NCI-H146 (cell line): ENCODE data around the gene RSRC1.
"Not testable (repeated sequence)": the region's sequence is repeated elsewhere in the genome, so short reads cannot be mapped to it uniquely, and the experiment has no call there.

ENCODE experiments used
- DNase-seq: peaks from one replicate; lab custom pipeline; 2025; lab: John Stamatoyannopoulos, UW

The RSRC1 gene

GRCh38 chr3:158109804-158110657 is at the start of gene RSRC1:
TSS of gene RSRC1 (plus strand) at chr3:158110089. CDS start at chr3:158122105, 12,016 bp downstream.
- peak; percentile 95 for DNase-seq

- not testable (repeated sequence) for DNase-seq
These were observed 44.3 kb upstream of the RSRC1 start for GRCh38 chr3:158065574-158065973.

GRCh38 chr3:158072790-158073189 is 37.1 kb upstream of the RSRC1 start:
- DNase-seq, result no peak

GRCh38 chr3:158074591-158074990 is 35.3 kb upstream of the RSRC1 start:
- no peak for DNase-seq

- DNase-seq, result no peak
These were observed 30.3 kb upstream of the RSRC1 start for GRCh38 chr3:158079599-158079998.

- no peak for DNase-seq
These were observed 25.2 kb upstream of the RSRC1 start for GRCh38 chr3:158084651-158085050.

GRCh38 chr3:158085358-158085757 is 24.5 kb upstream of the RSRC1 start:
- DNase-seq, result no peak

- DNase-seq, result no peak
These were observed 24.0 kb upstream of the RSRC1 start for GRCh38 chr3:158085931-158086330.

GRCh38 chr3:158086361-158086760 is 23.5 kb upstream of the RSRC1 start:
- DNase-seq, result no peak

- no peak for DNase-seq
These were observed 23.1 kb upstream of the RSRC1 start for GRCh38 chr3:158086776-158087175.

GRCh38 chr3:158091531-158091930 is 18.4 kb upstream of the RSRC1 start:
- DNase-seq, result peak; percentile 21

GRCh38 chr3:158093526-158093925 is 16.4 kb upstream of the RSRC1 start:
- DNase-seq, result no peak

GRCh38 chr3:158094235-158095110 is 15.4 kb upstream of the RSRC1 start:
- DNase-seq, result no peak

GRCh38 chr3:158095111-158095813 is 14.6 kb upstream of the RSRC1 start:
- no peak for DNase-seq

GRCh38 chr3:158095814-158096704 is 13.8 kb upstream of the RSRC1 start:
- DNase-seq, result no peak

GRCh38 chr3:158097081-158097592 is 12.8 kb upstream of the RSRC1 start:
- no peak for DNase-seq

- DNase-seq, result peak; percentile 97
These were observed 12.1 kb upstream of the RSRC1 start for GRCh38 chr3:158097593-158098308.

GRCh38 chr3:158098309-158098639 is 11.6 kb upstream of the RSRC1 start:
- no peak for DNase-seq

GRCh38 chr3:158098834-158099424 is 11.0 kb upstream of the RSRC1 start:
- no peak for DNase-seq

GRCh38 chr3:158100681-158101080 is 9.2 kb upstream of the RSRC1 start:
- DNase-seq, result peak; percentile 29
